Esophagus muscularis mucosa (tissue), 4 donors: Measurements from ENCODE around the gene SLC35E2B.

Experiments used
- EP300 ChIP-seq: sonication (generic); formaldehyde crosslinking; IDR thresholded peaks from one replicate; pipeline ENCODE4 v1.6.1; 2017; ENCODE audit warnings: antibody characterized with exemption
- POLR2A ChIP-seq: fragments of 450-650 bp; IDR thresholded peaks from one replicate; pipeline ENCODE4 v1.6.1; 2017; ENCODE audit warnings: antibody characterized with exemption, moderate library complexity, mild to moderate bottlenecking, low read depth
- POLR2AphosphoS5 ChIP-seq, 2 donors: sonication (generic); formaldehyde crosslinking; IDR thresholded peaks; one replicate each; pipeline ENCODE4 v1.6.1; 2017; ENCODE audit warnings: antibody characterized with exemption in 2 of 2
- TF ChIP-seq, protein P1 (sequence below), 3 experiments: fragments of 200-600 bp in 2 of 3; fragments of 450-650 bp in 1 of 3; sonication (generic) in 2 of 3; IDR thresholded peaks; one replicate each; pipeline ENCODE4 v1.5.1; 2017 to 2019; ENCODE audit warnings: antibody characterized with exemption in 3 of 3, mild to moderate bottlenecking in 2 of 3, moderate library complexity in 1 of 3

DNA sequence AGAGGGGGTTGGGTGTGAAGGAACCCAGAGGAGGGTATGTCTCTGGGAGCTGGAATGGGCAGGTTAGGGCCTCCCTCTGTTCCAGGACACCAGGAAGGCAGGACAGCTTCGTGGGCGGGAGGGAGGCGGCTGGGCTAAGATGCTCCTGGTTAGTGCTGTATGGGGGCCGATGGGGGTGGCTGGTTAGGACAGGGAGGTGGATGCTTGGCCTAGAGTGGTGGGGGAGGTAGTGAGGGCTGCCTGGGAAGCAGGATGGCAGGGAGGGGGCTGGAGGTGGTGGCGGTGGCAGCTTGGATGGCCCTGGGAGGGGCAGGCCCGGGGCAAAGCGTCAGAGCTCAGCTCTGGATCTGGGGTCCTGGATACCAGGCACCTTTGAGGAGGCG lies 66.8 kb downstream of the SLC35E2B start:
- TF ChIP-seq, protein P1, sequence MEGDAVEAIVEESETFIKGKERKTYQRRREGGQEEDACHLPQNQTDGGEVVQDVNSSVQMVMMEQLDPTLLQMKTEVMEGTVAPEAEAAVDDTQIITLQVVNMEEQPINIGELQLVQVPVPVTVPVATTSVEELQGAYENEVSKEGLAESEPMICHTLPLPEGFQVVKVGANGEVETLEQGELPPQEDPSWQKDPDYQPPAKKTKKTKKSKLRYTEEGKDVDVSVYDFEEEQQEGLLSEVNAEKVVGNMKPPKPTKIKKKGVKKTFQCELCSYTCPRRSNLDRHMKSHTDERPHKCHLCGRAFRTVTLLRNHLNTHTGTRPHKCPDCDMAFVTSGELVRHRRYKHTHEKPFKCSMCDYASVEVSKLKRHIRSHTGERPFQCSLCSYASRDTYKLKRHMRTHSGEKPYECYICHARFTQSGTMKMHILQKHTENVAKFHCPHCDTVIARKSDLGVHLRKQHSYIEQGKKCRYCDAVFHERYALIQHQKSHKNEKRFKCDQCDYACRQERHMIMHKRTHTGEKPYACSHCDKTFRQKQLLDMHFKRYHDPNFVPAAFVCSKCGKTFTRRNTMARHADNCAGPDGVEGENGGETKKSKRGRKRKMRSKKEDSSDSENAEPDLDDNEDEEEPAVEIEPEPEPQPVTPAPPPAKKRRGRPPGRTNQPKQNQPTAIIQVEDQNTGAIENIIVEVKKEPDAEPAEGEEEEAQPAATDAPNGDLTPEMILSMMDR (IDR thresholded peaks at IDR 0.05), result no peak
- TF ChIP-seq EP300 (no peak), POLR2A (no peak), POLR2AphosphoS5 (IDR thresholded peaks at IDR 0.05) (no peak)
